AG09309 (cell line): ENCODE measurements around the gene EXOC3.

Experiments
- DNase-seq: peaks from one replicate; pipeline ENCODE4 v3.0.0-alpha.2; 2010; ENCODE audit warnings: low read depth
- H3K4me3 ChIP-seq: 2 replicates; pipeline ENCODE4 v1.5.1; 2011; ENCODE audit warnings: mild to moderate bottlenecking, low read depth, low read length, moderate library complexity; ENCODE audit not compliant: control insufficient read depth
- TF ChIP-seq, protein P1 (sequence below): IDR thresholded peaks from 2 replicates; pipeline ENCODE4 v1.5.1; 2011; ENCODE audit warnings: mild to moderate bottlenecking, low read depth, low read length, inconsistent platforms; ENCODE audit not compliant: insufficient read depth, control insufficient read depth; ENCODE audit errors: missing control alignments

The EXOC3 gene

DNA sequence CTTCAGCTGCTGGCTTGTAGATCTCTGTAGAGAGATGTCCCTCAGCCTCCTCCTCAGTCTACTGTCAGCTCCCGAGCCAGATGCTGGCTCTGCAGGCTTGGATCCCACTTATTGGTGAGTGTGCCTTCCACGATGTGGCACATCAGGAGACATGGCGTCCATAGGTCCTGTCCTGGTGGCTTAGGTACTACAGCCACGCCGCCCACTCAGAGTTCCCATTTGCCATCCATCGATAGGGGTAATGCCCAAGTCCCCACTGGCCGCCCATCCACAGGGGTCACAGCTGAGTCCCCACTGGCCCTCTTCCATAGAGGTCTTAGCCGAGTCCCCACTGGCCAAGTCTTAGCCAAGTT lies 17.3 kb downstream of the EXOC3 start:
- H3K4me3 ChIP-seq = no peak overlapping the region
- TF ChIP-seq, protein P1, sequence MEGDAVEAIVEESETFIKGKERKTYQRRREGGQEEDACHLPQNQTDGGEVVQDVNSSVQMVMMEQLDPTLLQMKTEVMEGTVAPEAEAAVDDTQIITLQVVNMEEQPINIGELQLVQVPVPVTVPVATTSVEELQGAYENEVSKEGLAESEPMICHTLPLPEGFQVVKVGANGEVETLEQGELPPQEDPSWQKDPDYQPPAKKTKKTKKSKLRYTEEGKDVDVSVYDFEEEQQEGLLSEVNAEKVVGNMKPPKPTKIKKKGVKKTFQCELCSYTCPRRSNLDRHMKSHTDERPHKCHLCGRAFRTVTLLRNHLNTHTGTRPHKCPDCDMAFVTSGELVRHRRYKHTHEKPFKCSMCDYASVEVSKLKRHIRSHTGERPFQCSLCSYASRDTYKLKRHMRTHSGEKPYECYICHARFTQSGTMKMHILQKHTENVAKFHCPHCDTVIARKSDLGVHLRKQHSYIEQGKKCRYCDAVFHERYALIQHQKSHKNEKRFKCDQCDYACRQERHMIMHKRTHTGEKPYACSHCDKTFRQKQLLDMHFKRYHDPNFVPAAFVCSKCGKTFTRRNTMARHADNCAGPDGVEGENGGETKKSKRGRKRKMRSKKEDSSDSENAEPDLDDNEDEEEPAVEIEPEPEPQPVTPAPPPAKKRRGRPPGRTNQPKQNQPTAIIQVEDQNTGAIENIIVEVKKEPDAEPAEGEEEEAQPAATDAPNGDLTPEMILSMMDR = no peak
- DNase-seq = no peak

DNA sequence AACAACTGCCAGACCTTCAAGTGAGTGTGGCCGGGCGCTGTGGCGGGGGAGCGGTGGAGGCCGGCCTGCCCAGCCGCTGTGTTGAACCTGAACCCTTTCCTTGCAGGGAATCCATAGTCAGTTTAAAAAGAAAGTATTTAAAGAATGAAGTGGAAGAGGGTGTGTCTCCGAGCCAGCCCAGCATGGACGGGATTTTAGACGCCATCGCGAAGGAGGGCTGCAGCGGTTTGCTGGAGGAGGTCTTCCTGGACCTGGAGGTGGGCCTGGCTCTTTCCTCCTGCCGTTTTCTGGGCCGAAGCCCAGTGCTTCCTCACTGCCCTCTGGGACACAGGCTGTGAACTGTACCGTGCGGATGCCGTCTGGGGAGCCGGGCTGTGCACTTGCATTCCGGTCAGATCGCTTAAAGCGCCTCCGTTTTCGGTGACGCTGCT lies 19.1 kb downstream of the EXOC3 start:
- no peak for DNase-seq
- TF ChIP-seq, protein P1 = no peak
- no peak overlapping the region for H3K4me3 ChIP-seq

DNA sequence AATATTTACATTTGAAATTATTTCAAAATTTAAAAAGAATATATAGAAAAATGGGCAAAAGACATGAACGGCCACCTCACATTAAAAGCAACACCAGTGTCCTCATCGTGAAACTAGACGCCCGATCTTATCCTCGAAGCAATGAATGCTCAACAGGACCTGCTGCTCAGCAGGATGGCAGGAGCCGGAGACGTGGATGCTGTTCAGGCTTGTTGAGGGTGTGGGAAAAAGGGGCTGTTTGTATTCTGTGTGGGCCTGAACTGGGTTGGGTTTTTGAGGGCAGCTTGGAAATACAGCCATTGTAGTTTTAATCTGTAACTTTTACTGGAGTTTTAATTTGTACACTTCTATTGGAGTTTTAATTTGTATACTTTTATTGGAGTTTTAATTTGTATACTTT lies 20.3 kb downstream of the EXOC3 start:
- TF ChIP-seq, protein P1 = no peak

DNA sequence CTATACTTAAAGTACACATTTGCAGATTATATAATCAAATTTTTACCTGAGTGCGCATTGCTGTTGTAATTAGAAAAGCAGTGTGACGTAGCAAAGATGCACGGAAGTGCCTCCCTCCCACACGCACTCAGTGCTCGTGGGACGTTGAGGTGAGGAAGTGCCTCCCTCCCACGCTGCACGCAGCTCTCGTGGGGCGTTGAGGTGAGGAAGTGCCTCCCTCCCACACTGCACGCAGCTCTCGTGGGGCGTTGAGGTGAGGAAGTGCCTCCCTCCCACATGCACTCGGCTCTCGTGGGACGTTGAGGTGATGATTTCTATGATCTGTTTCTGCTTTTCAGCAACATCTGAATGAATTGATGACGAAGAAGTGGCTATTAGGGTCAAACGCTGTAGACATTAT lies 21.0 kb downstream of the EXOC3 start:
- DNase-seq = no peak
- no peak overlapping the region for H3K4me3 ChIP-seq
- TF ChIP-seq, protein P1 = no peak

More for the DNA sequence above, 20.3 kb downstream of the EXOC3 start:
- DNase-seq = no peak
- no peak overlapping the region for H3K4me3 ChIP-seq

DNA sequence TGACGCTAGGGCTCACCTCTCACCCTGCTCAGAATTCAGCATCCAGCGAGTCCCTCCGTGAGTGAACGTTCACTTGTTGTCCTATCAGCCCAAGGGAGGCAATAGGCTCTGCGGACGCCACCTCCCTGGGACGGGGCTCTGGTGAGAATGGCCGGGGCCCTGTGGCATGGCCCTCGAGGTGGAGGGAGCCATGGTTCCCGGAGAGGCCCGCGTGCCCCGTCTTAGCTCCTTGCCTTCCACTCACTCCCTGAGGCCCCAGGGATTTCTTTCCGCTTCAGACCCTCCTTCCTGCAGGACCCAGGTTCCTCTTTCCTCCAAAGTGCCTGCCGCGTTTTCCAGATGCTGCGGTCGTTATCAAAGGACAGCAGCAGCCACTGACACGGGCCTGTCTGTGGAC lies 21.5 kb downstream of the EXOC3 start:
- H3K4me3 ChIP-seq = no peak overlapping the region
- no peak for DNase-seq
- TF ChIP-seq, protein P1 = no peak

DNA sequence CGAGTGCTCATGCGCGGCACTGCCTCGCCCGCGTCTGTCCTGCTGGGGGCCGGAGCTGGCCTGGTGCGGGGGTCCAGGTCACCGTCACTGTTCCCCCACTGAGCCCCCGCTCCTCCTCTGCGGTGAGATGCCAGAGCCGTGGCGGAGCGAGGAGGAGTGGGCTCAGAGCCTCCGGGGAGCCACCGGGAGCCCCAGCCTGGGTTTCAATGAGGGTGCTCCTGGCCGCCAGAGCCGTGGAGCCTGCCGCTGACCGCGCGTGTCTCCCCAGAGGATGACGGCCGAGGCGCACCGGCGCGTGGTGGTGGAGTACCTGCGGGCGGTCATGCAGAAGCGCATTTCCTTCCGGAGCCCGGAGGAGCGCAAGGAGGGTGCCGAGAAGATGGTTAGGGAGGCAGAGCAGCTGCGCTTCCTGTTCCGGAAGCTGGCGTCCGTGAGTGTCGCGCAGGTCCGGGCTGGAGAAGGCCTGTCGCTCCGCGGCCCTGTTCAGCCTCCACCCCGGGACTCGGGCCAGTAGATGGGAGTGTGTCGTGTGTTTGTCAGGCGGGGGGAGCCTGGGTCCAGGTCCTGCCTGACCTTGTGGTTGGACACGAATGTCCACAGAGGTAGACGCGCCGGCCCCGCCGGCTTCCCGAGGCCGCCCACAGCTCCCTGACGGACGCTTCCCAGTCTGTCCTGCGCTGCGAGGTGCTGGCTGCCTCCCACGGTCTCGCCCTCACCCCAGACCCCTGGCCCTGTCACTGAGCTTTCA lies 22.0 kb downstream of the EXOC3 start:
- TF ChIP-seq, protein P1 = no peak
- DNase-seq = no peak
- no peak overlapping the region for H3K4me3 ChIP-seq
